HG02870 (cell line): ENCODE results near the gene OR2A2.
"Not testable (repeated sequence)": the region's sequence is repeated elsewhere in the genome, so short reads cannot be mapped to it uniquely, and the experiment has no call there.

Source experiments
- ATAC-seq: cut with Tn5 transposase; IDR thresholded peaks from one replicate; pipeline ENCODE4 v1.9.1; 2021; ENCODE audit warnings: mild to moderate bottlenecking, moderate library complexity; ENCODE audit not compliant: unreplicated experiment

The OR2A2 gene, protein sequence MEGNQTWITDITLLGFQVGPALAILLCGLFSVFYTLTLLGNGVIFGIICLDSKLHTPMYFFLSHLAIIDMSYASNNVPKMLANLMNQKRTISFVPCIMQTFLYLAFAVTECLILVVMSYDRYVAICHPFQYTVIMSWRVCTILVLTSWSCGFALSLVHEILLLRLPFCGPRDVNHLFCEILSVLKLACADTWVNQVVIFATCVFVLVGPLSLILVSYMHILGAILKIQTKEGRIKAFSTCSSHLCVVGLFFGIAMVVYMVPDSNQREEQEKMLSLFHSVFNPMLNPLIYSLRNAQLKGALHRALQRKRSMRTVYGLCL

GRCh38 chr7:144109283-144109682, at the start of gene OR2A2:
TSS of gene OR2A2 (plus strand) at chr7:144109583. CDS start at chr7:144109583, 0 bp downstream.
- ATAC-seq = no peak

DNA sequence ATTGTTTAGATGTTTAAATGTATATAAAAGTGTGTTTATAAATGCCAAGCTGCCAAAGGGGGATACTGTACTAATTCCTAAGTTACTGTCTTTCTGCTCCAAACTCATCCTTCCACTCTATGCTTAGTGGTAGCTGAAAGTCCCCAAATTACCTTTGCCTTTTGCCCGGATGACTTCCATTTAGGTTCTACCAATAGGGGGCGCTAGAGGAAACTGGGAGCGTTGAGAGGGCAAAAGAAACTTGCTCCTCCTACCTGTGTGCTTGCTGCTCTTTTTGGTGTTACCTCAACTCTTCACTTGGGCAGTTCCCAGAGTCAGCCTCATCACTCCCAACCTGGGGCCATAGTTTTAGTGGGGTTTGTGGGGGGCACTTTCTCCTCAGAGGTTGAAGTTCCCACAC, 45.7 kb upstream of the OR2A2 start:
- no peak for ATAC-seq

DNA sequence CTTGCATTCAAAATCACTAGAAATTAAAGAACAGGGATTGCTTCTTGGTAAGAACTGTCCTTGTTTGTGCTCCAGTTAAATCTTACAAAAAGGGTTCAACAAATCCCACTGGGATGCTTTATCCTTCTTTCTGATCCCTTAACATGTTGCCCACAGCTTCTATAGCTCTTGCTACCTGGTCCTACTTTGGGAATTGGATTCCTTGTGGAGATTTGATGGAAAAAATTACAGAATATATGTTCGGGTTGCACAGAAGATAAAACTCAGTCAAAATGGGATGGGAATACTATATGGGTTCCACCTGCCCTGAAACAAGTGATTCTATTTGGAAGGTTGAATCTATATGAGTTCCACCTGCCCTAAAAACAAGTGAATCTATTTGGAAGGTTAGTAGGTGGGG, 39.9 kb upstream of the OR2A2 start, which contains the start of gene OR2A25:
OR2A25 (plus strand) TSS at position 301 of the 400 bp plus-strand sequence. CDS start 4,409 bp downstream, outside the sequence.
- no peak for ATAC-seq

GRCh38 chr7:144069953-144070352, 39.4 kb upstream of the OR2A2 start:
- ATAC-seq = no peak

DNA sequence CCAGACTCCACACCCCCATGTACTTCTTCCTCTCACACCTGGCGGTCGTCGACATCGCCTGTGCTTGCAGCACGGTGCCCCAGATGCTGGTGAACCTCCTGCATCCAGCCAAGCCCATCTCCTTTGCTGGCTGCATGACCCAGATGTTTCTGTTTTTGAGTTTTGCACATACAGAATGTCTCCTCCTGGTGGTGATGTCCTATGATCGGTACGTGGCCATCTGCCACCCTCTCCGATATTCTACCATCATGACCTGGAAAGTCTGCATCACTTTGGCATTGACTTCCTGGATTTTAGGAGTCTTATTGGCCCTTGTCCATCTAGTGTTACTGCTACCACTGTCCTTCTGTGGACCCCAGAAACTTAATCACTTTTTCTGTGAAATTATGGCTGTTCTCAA, 35.0 kb upstream of the OR2A2 start:
- ATAC-seq = no peak

GRCh38 chr7:144085978-144086377, 23.4 kb upstream of the OR2A2 start, which contains the start of gene OR2A12:
TSS of gene OR2A12 (plus strand) at chr7:144086278. CDS start at chr7:144095108, 8,830 bp downstream.
- ATAC-seq = no peak

- ATAC-seq = no peak
These were observed 22.7 kb upstream of the OR2A2 start for GRCh38 chr7:144086730-144087129.

DNA sequence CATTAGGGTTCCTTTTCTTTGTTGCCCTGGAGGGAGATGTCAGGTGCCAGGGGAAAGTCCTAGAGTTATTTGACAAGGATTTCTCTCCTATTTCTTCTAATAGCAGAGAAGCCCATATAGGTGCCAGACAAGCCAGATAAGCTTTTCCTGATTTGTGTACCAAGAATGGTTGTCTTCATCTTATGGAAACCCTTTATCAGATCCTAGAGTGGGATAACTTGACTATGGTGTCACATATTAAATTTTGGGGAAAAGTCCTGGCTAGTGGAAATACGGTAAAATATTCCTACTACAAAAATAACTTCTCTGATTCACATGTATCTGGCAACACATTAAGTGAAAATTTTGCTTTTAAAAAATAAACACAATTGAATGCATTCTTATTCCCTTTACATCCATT, 22.2 kb upstream of the OR2A2 start:
- no peak for ATAC-seq

GRCh38 chr7:144090667-144091066, 18.7 kb upstream of the OR2A2 start:
- no peak for ATAC-seq

DNA sequence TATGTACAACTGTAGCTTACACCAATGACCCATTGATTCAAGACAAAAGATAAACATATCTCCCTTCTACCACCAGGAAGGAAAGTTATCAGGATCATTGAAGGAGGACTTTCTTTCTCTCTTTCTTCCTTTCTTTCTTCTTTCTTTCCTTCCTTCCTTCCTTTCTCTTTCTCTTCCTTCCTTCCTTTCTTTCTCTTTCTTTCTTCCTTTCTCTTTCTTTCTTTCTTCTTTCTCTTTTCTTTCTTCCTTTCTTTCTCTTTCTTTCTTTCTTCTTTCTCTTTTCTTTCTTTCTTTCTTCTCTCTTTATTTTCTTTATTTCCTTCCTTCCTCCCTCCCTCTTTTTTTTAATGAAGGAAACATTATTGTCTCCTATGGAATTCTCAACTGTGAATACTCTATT, 10.6 kb upstream of the OR2A2 start:
- no peak for ATAC-seq

- ATAC-seq = no peak
These were observed 8.8 kb upstream of the OR2A2 start for GRCh38 chr7:144100607-144101006.

- ATAC-seq = no peak
These were observed 7.3 kb upstream of the OR2A2 start for GRCh38 chr7:144102041-144102440.

- ATAC-seq = no peak
These were observed 4.2 kb upstream of the OR2A2 start for GRCh38 chr7:144105211-144105610.

DNA sequence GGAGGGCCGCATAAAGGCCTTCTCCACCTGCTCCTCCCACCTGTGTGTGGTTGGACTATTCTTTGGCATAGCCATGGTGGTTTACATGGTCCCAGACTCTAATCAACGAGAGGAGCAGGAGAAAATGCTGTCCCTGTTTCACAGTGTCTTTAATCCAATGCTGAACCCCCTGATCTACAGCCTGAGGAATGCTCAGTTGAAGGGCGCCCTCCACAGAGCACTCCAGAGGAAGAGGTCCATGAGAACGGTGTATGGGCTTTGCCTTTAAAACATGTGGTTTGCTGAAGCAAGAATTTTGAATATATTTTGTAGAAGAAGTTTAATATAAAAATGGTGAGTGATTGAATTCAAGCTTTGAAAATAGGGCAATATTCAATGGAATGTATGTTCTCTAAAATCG, 889 bp downstream of the OR2A2 start:
- ATAC-seq = no peak

- ATAC-seq = no peak
These were observed 4.3 kb downstream of the OR2A2 start for GRCh38 chr7:144113651-144114050.

- no peak for ATAC-seq
These were observed 9.0 kb downstream of the OR2A2 start for GRCh38 chr7:144118341-144118740.

- no peak for ATAC-seq
These were observed 13.5 kb downstream of the OR2A2 start, which contains the start of gene OR2A14 for GRCh38 chr7:144122876-144123275. TSS of gene OR2A14 (plus strand) at chr7:144123176. CDS start at chr7:144129113, 5,937 bp downstream.

- ATAC-seq = peak; percentile 99
These were observed 18.4 kb downstream of the OR2A2 start for GRCh38 chr7:144127714-144128334.

- not testable (repeated sequence) for ATAC-seq
These were observed 20.2 kb downstream of the OR2A2 start for GRCh38 chr7:144129601-144130000.

DNA sequence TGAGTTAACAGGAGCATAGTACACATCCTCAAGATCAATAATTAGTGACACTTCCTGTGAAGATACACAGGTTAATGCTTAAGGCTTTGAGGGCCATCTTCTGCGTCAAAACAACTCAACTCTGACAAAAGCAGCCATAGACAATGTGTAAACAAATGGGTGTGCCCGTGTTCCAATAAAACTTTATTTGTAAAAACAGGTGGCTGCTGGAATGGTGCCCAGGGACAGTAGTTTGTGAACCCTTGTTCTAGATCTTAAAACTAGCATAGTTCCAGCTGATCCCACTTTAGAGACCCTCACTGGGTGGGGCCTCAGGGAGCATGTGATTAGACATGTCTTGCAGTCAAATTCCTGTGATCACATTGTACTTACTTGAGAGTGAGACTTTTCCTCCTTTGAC, 21.3 kb downstream of the OR2A2 start:
- ATAC-seq = no peak

DNA sequence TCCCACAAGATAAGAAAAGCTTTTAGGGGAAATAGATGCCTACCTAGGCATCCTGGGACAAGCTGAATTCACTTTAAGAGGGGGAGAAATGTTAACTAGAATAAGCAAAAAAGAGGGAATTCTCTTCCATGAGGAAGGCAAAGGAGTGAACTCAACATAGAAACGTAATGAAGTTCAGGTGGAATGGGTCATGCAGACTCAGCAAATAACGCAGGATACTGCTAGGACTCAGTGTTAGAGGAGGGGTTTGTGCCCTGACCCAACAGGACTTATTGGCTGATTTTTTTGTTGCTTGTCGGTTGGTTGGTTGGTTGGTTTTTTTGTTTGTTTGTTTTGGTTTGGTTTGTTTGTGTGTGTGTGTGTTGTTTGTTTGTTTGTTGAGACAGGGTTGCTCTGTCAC, 22.9 kb downstream of the OR2A2 start:
- ATAC-seq = no peak

GRCh38 chr7:144133307-144133706, 23.9 kb downstream of the OR2A2 start:
- ATAC-seq = no peak
